Measurements from ENCODE around the gene RPS6KA4.

Gene RPS6KA4

DNA sequence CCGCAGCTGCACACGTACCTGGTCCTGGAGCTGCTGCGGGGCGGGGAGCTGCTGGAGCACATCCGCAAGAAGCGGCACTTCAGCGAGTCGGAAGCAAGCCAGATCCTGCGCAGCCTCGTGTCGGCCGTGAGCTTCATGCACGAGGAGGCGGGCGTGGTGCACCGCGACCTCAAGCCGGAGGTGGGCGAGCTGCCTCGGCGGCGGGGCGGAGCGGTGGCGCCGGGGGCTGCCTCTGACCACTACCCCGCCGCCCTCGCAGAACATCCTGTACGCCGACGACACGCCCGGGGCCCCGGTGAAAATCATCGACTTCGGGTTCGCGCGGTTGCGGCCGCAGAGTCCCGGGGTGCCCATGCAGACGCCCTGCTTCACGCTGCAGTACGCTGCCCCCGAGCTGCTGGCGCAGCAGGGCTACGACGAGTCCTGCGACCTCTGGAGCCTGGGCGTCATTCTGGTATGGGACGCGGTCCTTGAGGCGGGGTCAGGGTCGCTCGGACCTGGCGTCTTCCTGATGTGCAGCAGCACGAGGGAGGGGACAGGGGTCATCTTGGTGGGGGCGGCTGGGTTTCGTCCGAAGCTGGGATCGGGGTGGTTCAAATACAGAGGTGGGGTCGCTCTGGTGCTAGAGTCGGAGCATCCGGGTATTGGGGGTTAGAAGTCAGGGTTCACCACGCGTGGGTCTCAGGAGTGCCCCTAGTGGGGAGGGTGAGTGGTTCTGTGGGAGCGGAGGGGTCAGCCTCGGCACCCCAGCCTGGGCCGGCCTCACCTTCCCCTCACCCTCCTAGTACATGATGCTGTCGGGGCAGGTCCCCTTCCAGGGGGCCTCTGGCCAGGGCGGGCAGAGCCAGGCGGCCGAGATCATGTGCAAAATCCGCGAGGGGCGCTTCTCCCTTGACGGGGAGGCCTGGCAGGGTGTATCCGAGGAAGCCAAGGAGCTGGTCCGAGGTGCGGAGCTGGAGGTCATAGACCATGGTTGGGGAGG is 10.8 kb downstream of the RPS6KA4 start:
- no peak for DNase-seq

DNA sequence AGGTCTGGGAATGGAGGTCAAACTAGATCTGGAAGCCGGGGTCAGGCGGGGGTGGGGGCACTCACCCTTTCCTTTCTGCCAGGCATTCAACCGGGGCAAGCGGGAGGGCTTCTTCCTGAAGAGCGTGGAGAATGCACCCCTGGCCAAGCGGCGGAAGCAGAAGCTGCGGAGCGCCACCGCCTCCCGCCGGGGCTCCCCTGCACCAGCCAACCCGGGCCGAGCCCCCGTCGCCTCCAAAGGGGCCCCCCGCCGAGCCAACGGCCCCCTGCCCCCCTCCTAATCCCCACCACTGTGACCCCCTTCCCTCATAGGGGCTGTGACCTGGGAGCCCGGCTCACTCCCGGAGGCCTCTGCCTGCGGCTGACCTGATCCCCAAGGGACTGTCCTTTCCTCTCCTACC is 12.2 kb downstream of the RPS6KA4 start:
- no peak for DNase-seq

DNA sequence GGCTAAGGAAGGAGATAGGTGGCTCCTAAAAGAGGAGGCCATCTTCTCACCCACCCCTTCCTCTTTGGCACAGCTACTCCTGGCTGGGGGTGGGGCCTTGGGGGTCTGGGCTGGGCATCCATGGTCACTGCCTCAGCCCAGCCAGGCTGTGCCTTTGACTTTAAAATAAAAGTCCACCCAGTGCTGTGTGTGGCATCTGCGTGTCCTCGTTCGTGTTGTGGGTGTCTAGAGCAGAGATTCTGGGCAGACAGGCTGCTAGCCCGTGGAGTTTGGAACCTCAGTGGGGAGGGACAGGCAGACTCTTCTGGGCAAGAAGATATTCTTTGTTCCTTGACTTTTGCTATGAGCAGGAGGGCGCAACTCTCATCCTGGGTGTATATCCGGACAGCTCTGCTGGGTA is 13.1 kb downstream of the RPS6KA4 start:
- no peak for DNase-seq

DNA sequence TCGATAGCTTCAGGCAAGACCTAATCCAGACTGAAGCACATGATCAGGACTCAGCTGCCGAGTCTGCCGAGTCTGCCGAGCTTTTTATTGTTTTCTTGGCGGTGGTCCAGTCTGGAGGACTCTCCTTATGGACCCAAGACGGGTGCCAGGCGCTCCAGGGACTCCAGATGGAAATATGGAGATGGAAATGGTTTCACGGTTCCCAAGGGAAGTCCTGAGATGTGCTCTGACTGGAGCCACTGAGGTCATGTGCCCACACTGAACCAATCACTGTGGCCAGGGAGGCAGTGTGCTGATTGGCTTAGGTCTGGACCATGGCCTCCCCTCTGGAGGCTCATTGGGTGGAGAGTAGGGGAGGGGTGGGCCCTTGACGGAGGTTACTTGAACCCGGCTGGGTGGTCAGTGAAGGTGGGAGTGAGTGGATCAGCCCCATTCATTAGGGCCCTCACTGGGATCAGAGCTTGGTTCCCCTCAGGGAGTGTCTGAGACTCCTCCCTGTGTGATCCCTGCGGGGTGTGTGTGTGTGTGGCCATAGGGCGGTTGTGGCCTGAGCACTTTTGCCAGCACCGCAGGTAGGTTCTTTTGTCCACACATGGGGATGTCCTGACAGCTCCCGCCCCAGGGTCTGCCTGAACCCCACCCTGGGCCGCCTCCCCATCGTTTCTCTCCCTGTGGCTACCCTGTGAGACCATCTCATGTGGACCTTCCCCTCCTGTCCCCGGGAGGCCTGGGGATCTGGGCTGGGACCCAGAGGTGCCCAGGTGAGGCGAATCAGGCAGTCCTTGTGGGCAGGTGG is 14.0 kb downstream of the RPS6KA4 start:
- peak; percentile 89 for DNase-seq

DNA sequence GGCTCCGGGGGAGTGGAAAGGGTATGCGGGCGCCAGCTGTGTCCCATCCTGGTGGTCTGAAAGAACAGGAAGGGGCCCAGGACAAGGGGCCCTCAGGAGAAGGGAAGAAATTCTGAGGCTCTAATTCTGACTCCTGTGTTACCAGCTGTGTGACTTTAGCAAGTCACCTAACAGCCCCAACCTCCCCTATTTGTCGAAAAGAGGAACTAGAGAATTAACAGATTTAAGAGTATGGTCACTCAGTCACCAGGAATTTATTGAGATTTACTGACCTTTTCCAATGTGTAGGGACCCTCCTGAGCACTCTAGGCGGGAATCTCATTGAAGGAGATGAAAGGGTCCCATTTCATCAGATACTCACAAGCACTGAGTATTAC is 14.6 kb downstream of the RPS6KA4 start:
- peak; percentile 45 for DNase-seq

GRCh38 chr11:64376071-64376470 is 17.1 kb downstream of the RPS6KA4 start:
- no peak for DNase-seq

DNA sequence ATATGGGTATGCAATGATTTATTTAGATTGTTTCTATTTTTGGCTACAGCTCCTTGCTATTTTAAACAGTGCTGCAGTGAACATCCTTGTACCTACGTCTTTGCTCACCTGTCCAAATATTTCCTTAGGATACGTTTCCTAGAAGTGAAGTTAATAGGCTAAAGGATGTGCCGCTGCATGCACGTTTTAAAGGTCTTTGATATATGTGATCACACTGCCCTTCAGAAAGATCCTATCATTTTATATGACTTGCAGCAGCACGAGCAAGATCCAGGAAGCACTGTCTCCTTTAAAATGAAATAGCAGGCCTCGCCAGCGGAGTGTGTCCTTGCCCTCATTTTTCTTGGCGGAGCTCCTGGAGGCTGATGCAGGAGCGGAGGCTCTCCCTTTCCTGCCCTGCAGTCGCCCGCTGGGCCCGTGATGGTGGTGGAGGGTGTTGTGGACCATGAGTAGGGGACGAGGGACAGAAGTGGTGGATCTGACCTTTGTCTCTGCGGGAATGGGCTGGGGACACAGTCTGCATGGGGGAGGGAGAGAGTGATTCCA is 19.4 kb downstream of the RPS6KA4 start:
- DNase-seq, result no peak

- DNase-seq, result no peak
Observed at GRCh38 chr11:64379160-64379559, 20.2 kb downstream of the RPS6KA4 start.

- no peak for DNase-seq
Observed at GRCh38 chr11:64379817-64380709, 21.1 kb downstream of the RPS6KA4 start.

DNA sequence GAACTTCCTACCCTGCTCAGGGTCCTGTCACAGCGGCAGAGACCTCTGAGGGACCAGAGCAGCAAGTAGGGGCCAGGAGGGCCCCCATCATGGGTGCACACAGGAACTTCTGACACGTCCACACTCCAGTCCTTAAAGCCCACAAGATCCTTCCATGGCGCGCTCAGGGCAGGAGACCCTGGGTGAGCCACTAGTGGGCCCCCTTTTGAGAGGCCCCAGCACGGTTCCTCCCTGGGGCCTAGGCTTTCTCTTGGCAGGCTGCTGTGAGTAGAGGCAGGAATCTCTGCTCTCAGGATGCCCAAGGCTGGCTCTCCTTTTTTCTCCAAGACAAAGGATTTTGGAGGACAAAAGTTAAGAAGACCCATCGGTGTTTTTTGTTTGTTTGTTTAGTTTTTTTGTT is 22.4 kb downstream of the RPS6KA4 start:
- no peak for DNase-seq

GRCh38 chr11:64382047-64382446 is 23.1 kb downstream of the RPS6KA4 start:
- DNase-seq, result no peak

- no peak for DNase-seq
Observed at GRCh38 chr11:64382586-64382985, 23.6 kb downstream of the RPS6KA4 start.

- DNase-seq, result no peak
Observed at GRCh38 chr11:64383580-64383979, 24.6 kb downstream of the RPS6KA4 start.

GRCh38 chr11:64384028-64384737 is 25.2 kb downstream of the RPS6KA4 start:
- DNase-seq, result no peak

- peak; percentile 85 for DNase-seq
Observed at GRCh38 chr11:64384981-64385944, 26.3 kb downstream of the RPS6KA4 start.

DNA sequence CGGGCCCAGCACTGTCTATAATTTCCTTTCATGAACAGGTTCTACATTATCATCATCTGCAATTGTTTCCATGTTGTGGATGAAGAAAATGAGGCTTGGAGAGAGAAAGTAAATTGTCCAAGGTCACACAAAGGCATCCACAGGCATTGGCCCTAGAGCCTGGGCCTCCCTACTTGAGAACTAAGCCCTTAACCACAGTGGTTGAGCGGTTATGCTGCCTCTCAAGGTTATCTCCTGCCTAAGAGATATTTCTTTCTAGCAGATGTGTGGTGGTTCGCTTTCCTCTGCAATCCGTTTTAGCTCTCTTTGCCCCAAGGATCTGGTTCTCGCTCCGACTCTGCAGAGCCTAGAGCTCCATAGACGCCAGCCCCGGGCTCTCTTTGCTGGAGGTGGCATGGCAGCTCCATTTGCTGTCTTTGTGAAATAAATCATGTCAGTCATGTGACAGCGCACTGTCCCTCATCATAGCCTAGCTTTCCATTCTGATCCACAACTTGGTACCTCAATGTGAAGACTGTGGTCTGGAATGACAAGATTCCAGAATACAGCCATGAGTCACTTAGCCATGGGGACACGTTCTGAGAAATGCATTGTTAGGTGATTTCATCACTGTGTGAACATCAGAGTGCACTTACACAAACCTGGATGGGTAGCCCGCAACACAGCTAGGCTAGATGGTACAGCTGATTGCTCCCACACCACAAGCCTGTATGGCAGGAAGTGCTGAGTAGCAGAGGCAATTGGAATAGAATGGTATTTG is 27.2 kb downstream of the RPS6KA4 start:
- peak; percentile 90 for DNase-seq

GRCh38 chr11:64387916-64388315 is 29.0 kb downstream of the RPS6KA4 start:
- no peak for DNase-seq

DNA sequence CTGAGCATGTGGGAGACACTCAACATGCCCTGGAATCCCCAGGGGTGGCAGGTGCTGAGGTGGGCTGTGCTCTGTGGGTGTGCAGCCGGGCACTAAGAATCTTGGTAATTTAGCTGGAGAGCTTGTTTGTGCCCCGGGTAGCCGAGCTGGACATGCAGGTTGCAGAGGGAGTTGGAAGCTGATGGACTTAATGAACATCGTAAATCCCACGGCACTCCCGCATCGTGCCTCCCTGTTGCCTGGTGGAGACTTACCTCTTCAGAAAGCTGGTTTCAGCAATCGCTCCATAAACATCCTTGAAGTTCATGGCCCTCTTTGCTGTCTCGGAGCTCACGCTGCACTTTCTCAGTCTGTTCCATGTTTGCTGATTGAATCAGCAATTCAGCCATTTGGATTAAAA is 29.9 kb downstream of the RPS6KA4 start:
- no peak for DNase-seq

DNA sequence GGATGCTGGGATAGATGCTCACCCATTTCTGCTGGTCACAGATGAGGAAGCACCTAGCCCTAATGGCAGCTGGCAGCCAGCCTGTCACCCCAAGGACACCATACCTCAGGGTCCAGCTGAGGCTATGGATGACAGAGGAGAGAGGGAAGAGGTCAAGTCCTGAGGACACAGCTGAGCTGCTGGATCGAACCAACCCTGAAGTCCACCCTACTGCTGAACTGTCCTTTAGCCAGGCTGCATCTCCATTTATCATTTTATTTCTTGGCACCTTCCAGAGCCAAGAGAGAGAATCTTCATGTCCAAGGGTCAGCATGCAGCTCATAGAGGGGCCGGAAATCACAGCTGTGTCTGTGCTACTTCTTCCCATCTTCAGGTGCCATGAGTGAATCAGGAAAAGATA is 30.9 kb downstream of the RPS6KA4 start:
- no peak for DNase-seq

DNA sequence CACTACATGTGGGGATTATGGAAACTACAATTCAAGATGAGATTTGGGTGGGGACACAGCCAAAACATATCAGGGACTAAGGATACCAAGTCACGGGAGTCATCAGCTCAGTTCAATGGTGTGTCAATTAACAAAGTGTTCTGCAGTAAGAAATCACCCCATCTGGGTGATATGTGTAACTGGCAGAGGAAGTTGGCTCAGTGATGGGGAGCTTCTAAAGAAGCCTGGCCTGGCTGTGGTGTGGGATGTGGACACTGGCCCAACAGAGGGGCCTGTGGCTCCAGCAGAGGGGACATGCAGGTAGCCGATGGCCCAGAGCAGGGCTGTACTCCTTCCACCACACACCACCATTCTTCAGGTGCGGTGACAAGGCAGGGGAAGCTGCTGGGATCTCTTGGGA is 31.6 kb downstream of the RPS6KA4 start:
- DNase-seq, result peak; percentile 57

Data from MV-4-11 (cell line).